Activated CD8-positive, alpha-beta memory T cell treated with anti-CD3 and anti-CD28 coated beads, Interleukin-2, amount 10 ng/mL, durations not matched to agents 7 days and 5 days (primary cell): Measurements from ENCODE around the gene WDR35. TPM values are rescaled to one million over a fixed set of nuclear protein-coding genes. Genes with fewer than 3 reads are reported as not detected.

Experiments used
- ATAC-seq: fragments of 150-1000 bp; cut with Tn5 transposase; one replicate; pipeline ENCODE4 v1.10.0; 2021; ENCODE audit warnings: moderate library complexity
- CTCF ChIA-PET: fragments of 350-600 bp; sonication (Branson Sonifier 250); formaldehyde crosslinking; loops from one replicate; lab custom pipeline; 2021; ENCODE audit warnings: antibody characterized with exemption; lab: Charles Lee
- DNase-seq: peaks from one replicate; pipeline ENCODE4 v3.0.0-alpha.2; 2020
- H3K27ac Mint-ChIP-seq: one replicate; pipeline ENCODE4 v1.8.0; 2021; ENCODE audit warnings: mild to moderate bottlenecking, mixed read lengths
- H3K27me3 Mint-ChIP-seq: one replicate; pipeline ENCODE4 v1.8.0; 2021; ENCODE audit warnings: mixed read lengths
- H3K36me3 Mint-ChIP-seq: one replicate; pipeline ENCODE4 v1.8.0; 2021; ENCODE audit warnings: mild to moderate bottlenecking, mixed read lengths
- H3K4me1 Mint-ChIP-seq: one replicate; pipeline ENCODE4 v1.8.0; 2021; ENCODE audit warnings: mixed read lengths
- H3K4me3 Mint-ChIP-seq: one replicate; pipeline ENCODE4 v1.8.0; 2021; ENCODE audit warnings: mild to moderate bottlenecking, moderate library complexity, mixed read lengths
- H3K9me3 Mint-ChIP-seq: one replicate; pipeline ENCODE4 v1.8.0; 2022; ENCODE audit warnings: low read depth, mixed read lengths
- total RNA-seq, 2 experiments: library from RNA; stranded (reverse); gene quantifications; one replicate each; pipeline ENCODE4 v1.2.3, GENCODE V29; 2021

Gene WDR35
- total RNA-seq, 2 experiments from 2014 or later = 4.2 to 4.5 TPM

DNA sequence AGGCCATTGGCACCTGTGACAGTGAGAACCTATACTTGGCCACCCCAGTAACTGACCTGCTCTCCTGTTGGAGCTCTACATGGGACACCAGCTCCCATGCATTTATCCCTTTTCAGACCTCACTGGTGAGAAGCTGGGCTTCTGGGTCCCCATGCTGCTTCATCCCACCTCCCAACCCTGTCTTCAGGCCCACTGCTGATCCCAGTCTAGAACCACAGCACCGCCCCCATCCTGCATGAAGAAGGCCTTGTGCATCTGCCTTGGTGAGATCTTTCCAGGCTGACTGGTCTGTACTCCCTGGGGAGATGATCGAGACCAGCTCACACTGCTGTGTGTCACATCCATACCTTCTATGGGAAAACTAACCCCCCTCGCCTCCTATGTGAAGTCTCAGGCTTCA is 110.8 kb downstream of the WDR35 start:
- no peaks in the 10 kb centered on the region for H3K4me1 Mint-ChIP-seq
- peaks cover 6% of the 10 kb centered on the region for H3K36me3 Mint-ChIP-seq
- no peak overlapping the region for H3K27ac Mint-ChIP-seq
- DNase-seq (peak; percentile 33), ATAC-seq (no peak)
- H3K9me3 Mint-ChIP-seq = no peaks in the 10 kb centered on the region
- H3K4me3 Mint-ChIP-seq = no peak overlapping the region
- CTCF ChIA-PET = no interaction called here
- no peaks in the 10 kb centered on the region for H3K27me3 Mint-ChIP-seq

DNA sequence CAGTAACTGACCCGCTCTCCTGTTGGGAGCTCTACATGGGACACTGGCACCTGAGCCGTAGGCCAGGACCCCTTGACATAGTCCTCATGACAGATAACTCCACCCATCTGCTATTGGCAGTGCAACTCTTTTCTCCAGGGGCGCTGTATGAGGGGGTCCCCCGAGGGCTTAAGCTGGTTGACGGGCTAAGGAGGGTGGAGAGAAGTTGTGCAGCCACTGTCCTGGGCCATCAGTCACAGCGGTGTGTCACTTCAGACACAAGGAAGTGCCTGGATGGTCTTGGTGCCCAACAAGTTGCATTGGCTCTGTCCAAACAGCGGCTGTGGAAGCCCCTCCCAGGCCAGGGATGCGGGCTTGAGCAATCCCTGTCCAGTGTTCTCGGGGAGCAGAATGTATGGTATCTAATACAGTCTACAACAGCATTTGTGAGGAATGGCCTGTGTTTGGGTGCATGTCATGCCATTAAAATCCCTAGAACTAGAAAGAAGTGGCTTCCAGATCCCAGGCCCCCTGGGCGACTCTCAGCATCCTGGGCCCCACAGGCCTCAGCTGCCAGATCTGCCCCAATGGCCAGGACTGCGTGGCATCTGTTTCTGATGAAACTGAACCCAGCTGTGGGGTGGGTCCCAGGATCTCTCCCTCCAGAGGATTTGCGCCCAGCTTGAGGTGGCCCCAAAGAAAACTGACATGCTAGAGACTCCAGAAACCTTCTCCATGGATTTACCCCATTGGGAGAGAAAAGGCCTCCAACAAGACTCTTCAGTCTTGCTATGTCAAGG is 111.4 kb downstream of the WDR35 start:
- Mint-ChIP-seq H3K27me3 (no peaks in the 10 kb centered on the region), H3K27ac (no peak overlapping the region), H3K9me3 (no peaks in the 10 kb centered on the region), H3K4me3 (no peak overlapping the region), H3K4me1 (no peaks in the 10 kb centered on the region), H3K36me3 (peaks cover 6% of the 10 kb centered on the region)
- no peak for ATAC-seq
- no peak for DNase-seq
- CTCF ChIA-PET = no interaction called here

DNA sequence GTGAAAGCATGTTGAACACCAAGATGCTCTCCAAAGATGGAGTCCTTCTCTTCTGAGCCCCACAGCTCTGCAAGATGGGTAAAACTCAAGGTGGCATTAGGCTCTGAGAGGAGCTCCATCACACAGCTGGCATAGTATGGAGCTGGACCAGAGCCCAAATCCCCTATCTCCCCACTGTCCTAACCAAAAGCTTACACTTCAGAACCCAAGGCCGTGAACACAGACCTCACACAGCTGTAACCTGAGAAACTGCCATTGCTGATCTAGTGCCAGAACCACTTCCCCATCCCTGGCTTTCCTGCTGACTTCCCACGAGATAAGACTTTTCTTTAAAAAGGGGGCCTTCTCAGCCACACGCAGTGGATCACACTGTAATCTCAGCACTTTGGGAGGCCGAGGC is 113.2 kb downstream of the WDR35 start:
- Mint-ChIP-seq H3K4me3 (no peak overlapping the region), H3K9me3 (no peaks in the 10 kb centered on the region), H3K4me1 (peaks cover 2% of the 10 kb centered on the region), H3K27me3 (no peaks in the 10 kb centered on the region), H3K27ac (no peak overlapping the region), H3K36me3 (peaks cover 8% of the 10 kb centered on the region)
- no peak for DNase-seq
- CTCF ChIA-PET = no interaction called here
- ATAC-seq = no peak

DNA sequence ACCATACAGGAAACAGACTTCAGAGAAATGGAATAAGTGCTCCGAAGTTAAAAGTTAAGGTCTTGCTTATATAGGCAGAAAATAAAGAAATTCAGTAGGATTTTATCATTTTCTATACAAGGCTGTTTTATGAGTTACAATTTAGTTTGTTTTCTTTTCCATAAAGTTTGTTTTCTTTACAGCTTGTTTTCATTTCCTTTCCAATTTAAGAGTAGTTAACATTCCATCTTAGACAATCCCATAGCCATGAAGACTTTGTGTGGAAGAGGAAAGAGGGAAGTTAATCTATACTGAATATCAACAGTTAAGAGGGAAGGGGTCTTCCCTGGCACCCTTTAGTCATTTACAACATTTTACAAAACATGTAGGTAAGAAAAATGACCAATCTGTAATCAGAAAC is 114.6 kb downstream of the WDR35 start:
- Mint-ChIP-seq H3K4me1 (peaks cover 2% of the 10 kb centered on the region), H3K27ac (no peak overlapping the region), H3K4me3 (no peak overlapping the region), H3K9me3 (no peaks in the 10 kb centered on the region), H3K27me3 (no peaks in the 10 kb centered on the region), H3K36me3 (peaks cover 8% of the 10 kb centered on the region)
- DNase-seq (no peak), ATAC-seq (no peak)
- CTCF ChIA-PET = interaction anchor here (0.8 to 1.2 kb wide), 2 partner anchors 12 to 17 kb away, joined by 3 read pairs; no protein-coding TSS in a partner anchor

DNA sequence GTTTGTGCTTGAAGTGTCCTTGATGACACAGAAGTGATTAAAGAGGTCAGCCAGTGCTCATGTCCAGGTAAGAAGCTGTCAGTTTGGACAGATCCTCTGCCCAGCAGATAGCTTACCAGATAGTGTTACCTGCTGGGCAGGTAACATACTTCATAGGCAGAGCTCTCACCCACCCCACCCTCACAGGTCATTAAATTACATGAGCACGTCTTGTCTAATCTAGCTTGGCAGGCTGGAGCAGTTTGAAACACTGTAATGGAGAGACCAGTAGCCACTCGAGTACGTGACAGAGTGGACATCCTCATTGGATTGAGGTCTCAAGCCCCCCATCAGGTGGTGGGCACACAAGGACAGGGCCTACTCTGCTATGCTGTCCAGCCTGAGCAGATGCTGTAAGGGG is 115.2 kb downstream of the WDR35 start:
- H3K27ac Mint-ChIP-seq = no peak overlapping the region
- no peak for ATAC-seq
- DNase-seq = no peak
- H3K4me1 Mint-ChIP-seq = peaks cover 5% of the 10 kb centered on the region
- H3K9me3 Mint-ChIP-seq = no peaks in the 10 kb centered on the region
- H3K36me3 Mint-ChIP-seq = peaks cover 6% of the 10 kb centered on the region
- CTCF ChIA-PET = interaction anchor here (0.8 to 1.2 kb wide), 2 partner anchors 12 to 17 kb away, joined by 3 read pairs; no protein-coding TSS in a partner anchor
- no peaks in the 10 kb centered on the region for H3K27me3 Mint-ChIP-seq
- H3K4me3 Mint-ChIP-seq = no peak overlapping the region

DNA sequence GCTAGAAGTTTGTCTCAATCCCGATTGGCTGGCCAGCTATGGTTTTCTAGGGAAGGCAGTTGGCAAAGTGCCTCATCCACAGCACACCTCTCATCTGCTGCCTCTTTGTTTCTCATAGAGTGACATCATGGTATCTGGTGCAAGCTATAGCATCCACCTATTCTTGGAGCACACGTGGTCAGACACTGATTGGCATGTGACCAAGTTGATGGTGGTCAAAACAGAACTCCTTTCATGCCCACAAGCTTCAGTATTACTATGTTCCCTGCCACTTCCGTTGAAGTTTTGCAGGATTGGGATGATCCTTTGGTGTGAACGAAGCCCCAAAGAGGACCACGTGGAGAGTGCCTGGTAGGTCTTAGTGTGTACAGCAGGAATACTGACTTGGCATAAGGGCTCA is 116.9 kb downstream of the WDR35 start:
- no peaks in the 10 kb centered on the region for H3K27me3 Mint-ChIP-seq
- H3K4me3 Mint-ChIP-seq = no peak overlapping the region
- no peak overlapping the region for H3K27ac Mint-ChIP-seq

DNA sequence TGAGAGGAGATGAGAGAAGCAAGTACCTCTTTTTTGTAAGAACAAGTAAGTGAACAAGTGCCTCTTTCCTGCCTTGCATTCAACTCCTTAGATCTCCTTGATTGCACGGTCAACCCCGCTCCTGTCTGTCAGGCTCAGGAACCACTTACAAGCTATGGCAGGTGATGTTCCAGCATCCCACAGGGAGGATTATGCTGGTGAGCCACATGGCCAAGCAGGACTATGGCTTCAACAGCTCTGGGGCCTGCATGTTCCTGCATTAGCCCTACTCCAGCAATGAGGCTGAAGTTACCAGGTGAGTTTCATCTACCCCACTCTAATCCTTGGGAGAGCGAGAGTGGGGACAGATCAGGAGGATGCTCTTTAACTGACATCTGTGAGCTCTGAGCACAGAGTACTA is 117.6 kb downstream of the WDR35 start:
- H3K27ac Mint-ChIP-seq = no peak overlapping the region
- ATAC-seq = no peak
- peaks cover 6% of the 10 kb centered on the region for H3K36me3 Mint-ChIP-seq
- no peaks in the 10 kb centered on the region for H3K9me3 Mint-ChIP-seq
- H3K4me3 Mint-ChIP-seq = no peak overlapping the region
- CTCF ChIA-PET = interaction anchor here (0.7 to 1.4 kb wide), 2 partner anchors 9 to 115 kb away, joined by 3 read pairs; no protein-coding TSS in a partner anchor
- H3K27me3 Mint-ChIP-seq = no peaks in the 10 kb centered on the region
- no peak for DNase-seq
- H3K4me1 Mint-ChIP-seq = peaks cover 19% of the 10 kb centered on the region

More for the DNA sequence above, 116.9 kb downstream of the WDR35 start:
- peaks cover 6% of the 10 kb centered on the region for H3K36me3 Mint-ChIP-seq
- no peaks in the 10 kb centered on the region for H3K9me3 Mint-ChIP-seq
- peaks cover 14% of the 10 kb centered on the region for H3K4me1 Mint-ChIP-seq
- ATAC-seq = no peak
- CTCF ChIA-PET = interaction anchor here (1.4 kb wide), 1 partner anchor 9 kb away, joined by 3 read pairs; no protein-coding TSS in a partner anchor
- no peak for DNase-seq

DNA sequence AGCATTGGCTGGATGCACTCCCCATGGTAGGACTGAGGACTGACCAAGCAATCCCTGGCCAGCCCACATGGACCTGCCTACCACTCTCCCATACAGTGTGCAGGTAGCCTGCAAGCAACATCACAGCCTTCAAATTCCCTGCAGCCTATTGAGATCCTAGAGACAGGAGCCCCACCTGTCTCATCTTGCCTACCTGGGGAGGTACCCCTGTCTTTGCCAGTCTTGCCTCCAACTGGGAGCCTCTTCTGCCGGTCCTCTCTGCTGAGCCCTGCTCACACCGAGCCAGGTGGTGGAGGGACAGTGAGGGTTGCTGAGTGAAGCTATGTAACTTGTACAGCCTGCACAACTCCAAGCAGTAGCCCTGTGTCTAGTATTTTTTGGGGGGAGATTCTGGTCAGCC is 118.1 kb downstream of the WDR35 start:
- H3K36me3 Mint-ChIP-seq = peaks cover 5% of the 10 kb centered on the region

DNA sequence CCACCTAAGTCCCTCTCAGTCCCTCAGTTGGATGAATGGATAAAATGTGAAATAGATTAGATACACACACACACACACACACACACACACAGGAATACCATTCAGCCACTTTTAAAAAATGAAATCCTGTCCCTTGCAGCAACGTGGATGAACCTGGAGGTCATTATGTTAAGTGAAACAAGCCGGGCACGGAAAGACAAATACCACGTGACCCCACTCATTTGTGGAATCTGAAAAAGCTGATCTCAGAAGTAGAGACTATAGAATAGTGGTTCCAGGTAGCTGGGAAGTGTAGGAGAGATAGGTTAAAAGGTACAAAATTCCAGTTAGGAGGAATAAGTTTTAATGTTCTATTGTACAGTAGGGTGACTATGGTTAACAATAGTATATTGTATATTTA is 119.1 kb downstream of the WDR35 start:
- Mint-ChIP-seq H3K4me3 (no peak overlapping the region), H3K27ac (no peak overlapping the region), H3K9me3 (no peaks in the 10 kb centered on the region), H3K36me3 (peaks cover 2% of the 10 kb centered on the region), H3K4me1 (peaks cover 19% of the 10 kb centered on the region), H3K27me3 (no peaks in the 10 kb centered on the region)
- CTCF ChIA-PET = no interaction called here
- DNase-seq (no peak), ATAC-seq (no peak)

More for the DNA sequence above, 118.1 kb downstream of the WDR35 start:
- H3K27me3 Mint-ChIP-seq = no peaks in the 10 kb centered on the region
- no peak overlapping the region for H3K27ac Mint-ChIP-seq
- DNase-seq (no peak), ATAC-seq (no peak)
- CTCF ChIA-PET = interaction anchor here (1.4 kb wide), 1 partner anchor 8 kb away, joined by 3 read pairs; no protein-coding TSS in a partner anchor
- H3K9me3 Mint-ChIP-seq = no peaks in the 10 kb centered on the region
- H3K4me1 Mint-ChIP-seq = peaks cover 19% of the 10 kb centered on the region
- no peak overlapping the region for H3K4me3 Mint-ChIP-seq

DNA sequence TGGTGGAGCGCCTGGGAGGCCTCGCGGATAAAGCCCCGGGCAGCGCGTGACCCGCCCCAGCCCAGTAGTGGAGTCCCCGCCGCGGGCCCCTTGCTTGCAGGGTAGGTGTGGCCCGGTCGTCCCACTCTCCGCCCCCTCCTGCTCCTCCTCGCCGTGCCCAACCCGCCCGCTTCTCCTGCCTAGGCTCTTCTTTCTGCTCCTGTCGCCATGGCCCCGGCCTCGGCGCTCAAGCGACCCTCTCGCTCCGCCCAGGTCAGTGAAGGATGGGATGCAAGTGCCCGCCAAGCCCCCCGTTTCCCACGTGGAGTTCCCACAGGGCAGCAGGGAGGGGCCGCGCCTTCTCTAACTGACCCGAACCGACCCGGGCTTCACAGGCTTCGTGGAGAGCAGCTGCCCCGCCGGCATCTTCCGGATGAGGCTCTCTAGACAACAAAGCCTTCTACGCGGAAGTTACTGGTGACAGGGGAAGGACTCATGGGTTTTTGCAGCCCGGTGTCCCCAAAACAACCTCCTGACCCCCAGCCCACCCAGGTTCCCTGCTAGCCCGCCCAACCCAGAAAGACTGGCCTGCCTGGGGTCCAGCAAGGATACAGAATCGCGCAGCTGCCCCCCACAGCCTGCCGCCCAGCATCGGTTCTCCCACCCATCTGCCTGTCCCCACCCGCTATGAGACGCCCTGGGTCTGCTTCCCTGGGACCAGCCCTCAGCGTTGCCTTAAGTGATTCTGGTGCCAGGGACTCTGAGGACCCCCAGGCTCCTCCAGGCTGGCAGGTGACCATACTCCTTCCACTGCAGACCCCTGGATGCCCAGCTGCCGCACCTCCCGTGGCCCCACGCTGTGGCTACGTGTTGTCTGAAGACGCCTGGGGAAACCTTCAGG is 121.0 kb downstream of the WDR35 start:
- Mint-ChIP-seq H3K27me3 (no peaks in the 10 kb centered on the region), H3K9me3 (no peaks in the 10 kb centered on the region), H3K27ac (peak overlapping the region; percentile 81), H3K4me3 (peak overlapping the region; percentile 83), H3K4me1 (peaks cover 23% of the 10 kb centered on the region), H3K36me3 (peaks cover 2% of the 10 kb centered on the region)
- DNase-seq (peak; percentile 75), ATAC-seq (peak; percentile 94)
- CTCF ChIA-PET = interaction anchor here (1.0 to 1.4 kb wide), 2 partner anchors 16 to 146 kb away, joined by 3 to 4 read pairs; no protein-coding TSS in a partner anchor

DNA sequence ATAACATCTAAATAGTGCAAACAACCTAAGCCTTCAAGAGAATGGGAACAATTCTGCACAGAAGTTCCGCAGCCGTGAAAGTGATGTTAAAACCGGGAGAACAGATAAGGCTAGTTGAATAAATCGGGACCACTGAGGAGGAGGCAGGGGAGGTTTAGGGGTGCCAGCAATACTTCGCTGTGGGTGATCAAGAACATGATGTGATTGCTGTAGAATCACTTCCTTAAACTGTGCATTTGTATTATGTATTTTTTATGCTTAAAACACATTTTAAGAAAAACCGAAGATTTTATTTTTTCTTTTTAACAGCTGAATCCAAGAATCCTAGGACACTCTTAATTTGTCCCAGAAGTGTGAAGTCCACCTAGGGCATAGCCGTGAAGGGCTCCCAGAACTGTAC is 121.7 kb downstream of the WDR35 start:
- Mint-ChIP-seq H3K27ac (peak overlapping the region; percentile 27), H3K4me3 (peak overlapping the region; percentile 83), H3K27me3 (no peaks in the 10 kb centered on the region), H3K9me3 (no peaks in the 10 kb centered on the region), H3K4me1 (peaks cover 23% of the 10 kb centered on the region), H3K36me3 (peaks cover 2% of the 10 kb centered on the region)
- ATAC-seq (no peak), DNase-seq (no peak)
- CTCF ChIA-PET = interaction anchor here (1.0 kb wide), 1 partner anchor 147 kb away, joined by 3 read pairs; no protein-coding TSS in a partner anchor

DNA sequence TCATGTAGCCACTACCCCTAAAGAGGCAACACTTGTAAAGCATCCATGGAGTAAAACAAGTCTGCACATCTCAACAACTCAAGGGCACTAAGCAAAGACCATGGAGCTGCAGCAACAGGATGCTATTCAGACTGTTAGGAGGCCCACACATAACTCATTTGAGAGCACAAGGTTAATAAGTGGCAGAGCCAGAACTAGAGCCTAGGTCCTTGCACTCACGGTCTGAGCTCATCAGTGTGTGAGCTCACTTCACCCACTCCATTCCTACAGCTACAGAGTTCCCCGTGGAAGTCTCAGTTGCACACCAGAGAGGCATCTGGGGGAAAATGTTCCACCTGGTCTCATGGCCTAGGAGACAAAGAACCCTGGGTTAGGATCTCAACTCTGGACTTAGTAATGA is 123.1 kb downstream of the WDR35 start:
- peaks cover 21% of the 10 kb centered on the region for H3K4me1 Mint-ChIP-seq
- no peak for DNase-seq
- ATAC-seq = no peak
- no peaks in the 10 kb centered on the region for H3K27me3 Mint-ChIP-seq
- H3K4me3 Mint-ChIP-seq = no peak overlapping the region
- H3K9me3 Mint-ChIP-seq = no peaks in the 10 kb centered on the region
- CTCF ChIA-PET = no interaction called here
- no peak overlapping the region for H3K27ac Mint-ChIP-seq
- no peaks in the 10 kb centered on the region for H3K36me3 Mint-ChIP-seq

DNA sequence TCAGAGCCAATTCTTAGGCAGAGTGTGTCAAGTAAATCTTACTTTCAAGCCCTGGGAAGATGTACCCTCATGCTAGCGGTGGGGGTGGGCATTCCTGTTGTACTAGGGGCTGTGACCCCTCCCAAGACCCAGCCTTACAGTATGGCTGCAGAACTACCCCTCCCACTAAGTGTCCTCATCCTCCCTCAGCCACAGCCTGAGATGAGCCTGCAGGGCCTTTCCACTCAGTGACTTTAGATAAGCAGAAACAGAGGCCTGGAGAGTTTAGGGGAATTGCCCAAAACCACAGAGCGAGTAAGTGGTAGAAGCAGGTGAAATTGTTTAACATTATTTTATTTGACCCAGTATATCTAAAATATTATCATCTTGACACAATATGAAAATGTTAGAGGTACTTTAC is 124.8 kb downstream of the WDR35 start:
- Mint-ChIP-seq H3K9me3 (no peaks in the 10 kb centered on the region), H3K4me1 (peaks cover 21% of the 10 kb centered on the region), H3K27me3 (no peaks in the 10 kb centered on the region), H3K4me3 (no peak overlapping the region), H3K36me3 (no peaks in the 10 kb centered on the region), H3K27ac (no peak overlapping the region)
- DNase-seq (no peak), ATAC-seq (no peak)
- CTCF ChIA-PET = interaction anchor here (0.9 to 1.5 kb wide), 2 partner anchors 150 to 513 kb away, joined by 3 to 4 read pairs; no protein-coding TSS in a partner anchor
